H1 (cell line): ENCODE measurements around the gene FOXA2. TPM values are rescaled to one million over a fixed set of nuclear protein-coding genes. Genes with fewer than 3 reads are reported as not detected.

Source experiments
- ATF2 ChIP-seq: IDR thresholded peaks from 2 replicates; pipeline ENCODE4 v1.6.1; 2012; ENCODE audit warnings: low read length, inconsistent platforms
- CTBP2 ChIP-seq: IDR thresholded peaks from 2 replicates; pipeline ENCODE4 v1.7.0; 2011; ENCODE audit warnings: borderline replicate concordance, mild to moderate bottlenecking, moderate library complexity, mixed read lengths, low read length; ENCODE audit not compliant: insufficient read depth, insufficient read length
- E2F6 ChIP-seq: IDR thresholded peaks from 2 replicates; pipeline ENCODE4 v1.6.1; 2012; ENCODE audit warnings: inconsistent platforms
- EZH2 ChIP-seq: fragments of 200-600 bp; sonication (generic); IDR thresholded peaks from 2 replicates; pipeline ENCODE4 v1.7.1; 2012; ENCODE audit warnings: low read depth, mild to moderate bottlenecking, moderate library complexity, low read length, inconsistent platforms; ENCODE audit not compliant: severe bottlenecking
- GTF2F1 ChIP-seq: IDR thresholded peaks from 2 replicates; pipeline ENCODE4 v1.6.1; 2012; ENCODE audit warnings: low read depth, low read length, improper control_type of control experiment, borderline replicate concordance
- NRF1 ChIP-seq: IDR thresholded peaks from 2 replicates; pipeline ENCODE4 v1.6.1; 2011; ENCODE audit warnings: mild to moderate bottlenecking, low read depth, low read length, improper control_type of control experiment
- POLR2AphosphoS5 ChIP-seq: IDR thresholded peaks from 2 replicates; pipeline ENCODE4 v1.6.1; 2011; ENCODE audit warnings: low read depth, low read length
- RAD21 ChIP-seq, 2 experiments: IDR thresholded peaks in 1 of 2; conservative IDR thresholded peaks in 1 of 2; 2 replicates each; pipeline ENCODE4 v1.6.1; 2011; ENCODE audit warnings: low read depth in 2 of 2, low read length in 2 of 2, improper control_type of control experiment in 1 of 2, inconsistent platforms in 1 of 2, mild to moderate bottlenecking in 1 of 2, moderate library complexity in 1 of 2
- RBBP5 ChIP-seq: IDR thresholded peaks from 2 replicates; pipeline ENCODE4 v1.7.1; 2012; ENCODE audit warnings: low read depth, mild to moderate bottlenecking, inconsistent platforms, low read length, moderate library complexity, borderline replicate concordance
- RNF2 ChIP-seq: fragments of 200-900, 300-1000 bp; sonication (generic); IDR thresholded peaks from 2 replicates; pipeline ENCODE4 v1.7.1; 2016; ENCODE audit warnings: borderline replicate concordance, low read depth, mild to moderate bottlenecking, antibody characterized with exemption, low read length; ENCODE audit not compliant: poor library complexity, severe bottlenecking; ENCODE audit errors: missing control alignments
- SP2 ChIP-seq: IDR thresholded peaks from 2 replicates; pipeline ENCODE4 v1.6.1; 2012; ENCODE audit warnings: mild to moderate bottlenecking, low read length, inconsistent platforms
- TCF12 ChIP-seq: IDR thresholded peaks from 2 replicates; pipeline ENCODE4 v1.6.1; 2011; ENCODE audit warnings: low read depth, mild to moderate bottlenecking, low read length
- polyA plus RNA-seq, 7 experiments: library from polyadenylated mRNA; depleted of rRNA in 3 of 7; stranded (reverse) in 5 of 7; unstranded in 2 of 7; fragments of >200 nt in 5 of 7; fragments of 200-250 nt in 2 of 7; gene quantifications; 1 replicate in 5 of 7; 2 replicates in 1 of 7; 4 replicates in 1 of 7; pipeline versions ENCODE4 v1.2.1 to v1.2.3, GENCODE V29; 2011 to 2013; ENCODE audit warnings: missing spikeins in 2 of 7, mixed read lengths in 2 of 7
- total RNA-seq: library from RNA; stranded (reverse); fragmentation: NEBNext Ultra II Directional; extraction: Animal tissue kit (Norgen Biotek cat#: 25700); gene quantifications from 2 replicates; pipeline ENCODE4 v1.2.1, GENCODE V29; 2021
- TF ChIP-seq, protein P1 (sequence below): IDR thresholded peaks from 2 replicates; pipeline ENCODE4 v1.6.1; 2011; ENCODE audit warnings: low read length, improper control_type of control experiment

FOXA2 gene
- total and polyA plus RNA-seq, 2 of the 8 experiments (the other 6 are each of a cell fraction or from before 2014, with no cell fraction given): not detected

DNA sequence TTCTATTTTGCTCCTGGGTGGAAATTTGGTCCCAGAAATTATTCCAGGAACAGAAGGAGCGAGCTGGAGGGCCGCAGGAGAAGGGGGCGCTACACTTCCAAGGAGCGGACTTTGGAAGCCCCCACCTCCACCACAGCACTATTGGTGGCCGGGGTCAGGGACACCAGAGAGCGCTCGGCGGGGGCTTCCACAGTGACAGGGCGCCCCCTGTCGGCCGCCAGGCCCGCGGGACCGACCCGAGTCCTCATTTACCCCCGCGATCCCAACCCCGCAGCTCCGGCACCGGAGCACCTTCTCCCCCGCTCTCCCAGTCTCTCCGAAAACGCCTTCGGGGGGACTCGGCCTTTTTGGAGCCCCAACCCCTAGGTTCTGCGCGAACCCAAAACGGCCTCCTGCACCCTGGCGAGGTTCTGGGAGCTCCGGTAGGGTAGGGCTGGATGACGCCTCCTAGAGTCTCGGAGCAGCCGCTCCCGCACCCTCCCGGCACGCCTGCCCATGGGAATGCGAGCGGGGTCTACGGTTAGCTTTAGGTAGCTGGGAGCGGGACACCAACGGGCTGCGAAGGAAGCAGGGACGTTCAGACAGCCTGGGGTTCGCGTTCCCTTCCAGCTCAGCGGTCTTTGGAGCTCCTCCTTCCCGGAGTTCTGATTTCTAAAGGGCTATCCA is 2.4 kb upstream of the FOXA2 start (continued):
- no peak for TF ChIP-seq NRF1
- peak; percentile 14 for TF ChIP-seq EZH2
- TF ChIP-seq TCF12: no peak
- TF ChIP-seq RBBP5: no peak
- TF ChIP-seq, protein P1, sequence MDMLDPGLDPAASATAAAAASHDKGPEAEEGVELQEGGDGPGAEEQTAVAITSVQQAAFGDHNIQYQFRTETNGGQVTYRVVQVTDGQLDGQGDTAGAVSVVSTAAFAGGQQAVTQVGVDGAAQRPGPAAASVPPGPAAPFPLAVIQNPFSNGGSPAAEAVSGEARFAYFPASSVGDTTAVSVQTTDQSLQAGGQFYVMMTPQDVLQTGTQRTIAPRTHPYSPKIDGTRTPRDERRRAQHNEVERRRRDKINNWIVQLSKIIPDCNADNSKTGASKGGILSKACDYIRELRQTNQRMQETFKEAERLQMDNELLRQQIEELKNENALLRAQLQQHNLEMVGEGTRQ: no peak
- TF ChIP-seq E2F6: peak; percentile 33; the same call in 1 of the 2 replicates
- TF ChIP-seq SP2: no peak
- no peak for TF ChIP-seq RNF2
- no peak for TF ChIP-seq CTBP2
- TF ChIP-seq RAD21 (IDR thresholded peaks at IDR 0.05 in 1 of 2, conservative IDR thresholded peaks at IDR 0.05 in 1 of 2; ENCODE audit: low read depth in 2 of 2, low read length in 2 of 2): peak; percentile 71 to 78
- TF ChIP-seq GTF2F1: no peak
- TF ChIP-seq ATF2: no peak
- TF ChIP-seq POLR2AphosphoS5: no peak
